Nephron (organoid): ENCODE measurements around the gene SLC13A3.

Experiments
- H3K27ac Mint-ChIP-seq, 3 experiments: 2 replicates each; pipeline ENCODE4 v1.8.0; 2020; ENCODE audit warnings: mixed read lengths in 3 of 3, mild to moderate bottlenecking in 2 of 3, moderate library complexity in 1 of 3
- H3K27me3 Mint-ChIP-seq: 2 replicates; pipeline ENCODE4 v1.8.0; 2021; ENCODE audit warnings: low read depth, mild to moderate bottlenecking, moderate library complexity, mixed read lengths
- H3K36me3 Mint-ChIP-seq: 2 replicates; pipeline ENCODE4 v1.8.0; 2020; ENCODE audit warnings: low read depth, mixed read lengths
- H3K4me1 Mint-ChIP-seq: 2 replicates; pipeline ENCODE4 v1.8.0; 2020; ENCODE audit warnings: mixed read lengths
- H3K4me3 Mint-ChIP-seq, 3 experiments: 2 replicates each; pipeline ENCODE4 v1.8.0; 2020; ENCODE audit warnings: mild to moderate bottlenecking in 3 of 3, mixed read lengths in 3 of 3, moderate library complexity in 2 of 3
- H3K9me3 Mint-ChIP-seq: 2 replicates; pipeline ENCODE4 v1.8.0; 2020; ENCODE audit warnings: mixed read lengths
- TF ChIP-seq, protein P1 (sequence below), 3 experiments: fragments of 200-600 bp; sonication (generic); IDR thresholded peaks; one replicate each; pipeline ENCODE4 v1.5.0; 2021; ENCODE audit warnings: antibody characterized with exemption in 3 of 3; ENCODE audit not compliant: unreplicated experiment in 3 of 3

The SLC13A3 gene

DNA sequence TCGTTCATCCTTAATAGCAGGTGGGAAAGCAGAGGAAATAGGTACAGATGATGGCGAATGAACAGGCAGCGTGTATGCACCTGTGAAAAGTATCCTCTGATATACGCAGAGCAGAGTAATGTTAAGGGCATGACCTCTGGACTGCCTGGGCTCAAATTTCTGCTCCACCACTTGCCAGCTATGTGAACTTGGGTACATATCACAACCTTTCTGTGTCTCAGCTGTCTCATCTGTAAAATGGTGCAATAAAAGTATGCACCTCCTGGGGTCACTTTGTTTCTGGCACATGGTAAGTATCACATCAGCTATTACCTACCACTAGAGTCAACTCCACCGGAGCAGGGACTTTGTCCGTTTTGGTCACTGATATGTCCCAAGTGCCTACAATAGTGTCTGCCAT, 103.3 kb downstream of the SLC13A3 start:
- no peaks in the 10 kb centered on the region for H3K36me3 Mint-ChIP-seq
- TF ChIP-seq, protein P1, sequence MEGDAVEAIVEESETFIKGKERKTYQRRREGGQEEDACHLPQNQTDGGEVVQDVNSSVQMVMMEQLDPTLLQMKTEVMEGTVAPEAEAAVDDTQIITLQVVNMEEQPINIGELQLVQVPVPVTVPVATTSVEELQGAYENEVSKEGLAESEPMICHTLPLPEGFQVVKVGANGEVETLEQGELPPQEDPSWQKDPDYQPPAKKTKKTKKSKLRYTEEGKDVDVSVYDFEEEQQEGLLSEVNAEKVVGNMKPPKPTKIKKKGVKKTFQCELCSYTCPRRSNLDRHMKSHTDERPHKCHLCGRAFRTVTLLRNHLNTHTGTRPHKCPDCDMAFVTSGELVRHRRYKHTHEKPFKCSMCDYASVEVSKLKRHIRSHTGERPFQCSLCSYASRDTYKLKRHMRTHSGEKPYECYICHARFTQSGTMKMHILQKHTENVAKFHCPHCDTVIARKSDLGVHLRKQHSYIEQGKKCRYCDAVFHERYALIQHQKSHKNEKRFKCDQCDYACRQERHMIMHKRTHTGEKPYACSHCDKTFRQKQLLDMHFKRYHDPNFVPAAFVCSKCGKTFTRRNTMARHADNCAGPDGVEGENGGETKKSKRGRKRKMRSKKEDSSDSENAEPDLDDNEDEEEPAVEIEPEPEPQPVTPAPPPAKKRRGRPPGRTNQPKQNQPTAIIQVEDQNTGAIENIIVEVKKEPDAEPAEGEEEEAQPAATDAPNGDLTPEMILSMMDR (IDR thresholded peaks at IDR 0.05; ENCODE audit: unreplicated experiment in 3 of 3) = no peak
- H3K4me1 Mint-ChIP-seq = no peaks in the 10 kb centered on the region
- no peak overlapping the region for H3K27ac Mint-ChIP-seq
- no peaks in the 10 kb centered on the region for H3K27me3 Mint-ChIP-seq
- no peaks in the 10 kb centered on the region for H3K9me3 Mint-ChIP-seq
- no peak overlapping the region for H3K4me3 Mint-ChIP-seq

- H3K9me3 Mint-ChIP-seq = no peaks in the 10 kb centered on the region
- no peaks in the 10 kb centered on the region for H3K4me1 Mint-ChIP-seq
- H3K4me3 Mint-ChIP-seq = no peak overlapping the region
- no peaks in the 10 kb centered on the region for H3K36me3 Mint-ChIP-seq
- peaks cover 3% of the 10 kb centered on the region for H3K27me3 Mint-ChIP-seq
- TF ChIP-seq, protein P1 (IDR thresholded peaks at IDR 0.05; ENCODE audit: unreplicated experiment in 3 of 3) = no peak
- H3K27ac Mint-ChIP-seq = no peak overlapping the region
Observed at GRCh38 chr20:46546936-46547335, 104.3 kb downstream of the SLC13A3 start.

- Mint-ChIP-seq H3K27ac (no peak overlapping the region), H3K4me3 (no peak overlapping the region), H3K27me3 (peaks cover 3% of the 10 kb centered on the region), H3K9me3 (no peaks in the 10 kb centered on the region), H3K4me1 (no peaks in the 10 kb centered on the region), H3K36me3 (no peaks in the 10 kb centered on the region)
- TF ChIP-seq, protein P1 (IDR thresholded peaks at IDR 0.05; ENCODE audit: unreplicated experiment in 3 of 3) = no peak
Observed at GRCh38 chr20:46546298-46546697, 105.0 kb downstream of the SLC13A3 start.

GRCh38 chr20:46545827-46546138, 105.5 kb downstream of the SLC13A3 start:
- Mint-ChIP-seq H3K4me1 (no peaks in the 10 kb centered on the region), H3K27me3 (peaks cover 3% of the 10 kb centered on the region), H3K9me3 (no peaks in the 10 kb centered on the region), H3K27ac (no peak overlapping the region), H3K36me3 (no peaks in the 10 kb centered on the region), H3K4me3 (no peak overlapping the region)
- TF ChIP-seq, protein P1 (IDR thresholded peaks at IDR 0.05; ENCODE audit: unreplicated experiment in 3 of 3) = no peak

- no peak overlapping the region for H3K4me3 Mint-ChIP-seq
- H3K9me3 Mint-ChIP-seq = no peaks in the 10 kb centered on the region
- H3K36me3 Mint-ChIP-seq = no peaks in the 10 kb centered on the region
- H3K27ac Mint-ChIP-seq = no peak overlapping the region
- TF ChIP-seq, protein P1 (IDR thresholded peaks at IDR 0.05; ENCODE audit: unreplicated experiment in 3 of 3) = no peak
- H3K27me3 Mint-ChIP-seq = peaks cover 3% of the 10 kb centered on the region
- H3K4me1 Mint-ChIP-seq = no peaks in the 10 kb centered on the region
Observed at GRCh38 chr20:46545077-46545826, 106.0 kb downstream of the SLC13A3 start.

DNA sequence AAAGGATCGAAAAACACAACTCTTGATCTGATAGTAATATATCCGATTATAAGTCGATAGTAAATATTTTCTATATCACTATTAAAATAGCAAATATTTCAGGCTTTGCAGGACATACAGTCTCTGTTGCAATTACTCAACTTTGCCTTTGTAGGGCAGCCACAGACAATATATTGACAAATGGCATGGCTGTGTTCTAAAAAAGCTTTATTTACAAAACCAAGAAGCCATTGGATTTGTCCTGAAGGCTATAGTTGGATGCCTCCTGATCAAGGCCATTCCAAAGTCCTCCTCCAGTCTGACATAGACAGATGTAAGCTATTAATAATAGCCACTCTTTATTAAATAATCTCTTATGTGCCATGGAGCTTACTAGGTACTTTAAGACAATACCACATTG, 106.7 kb downstream of the SLC13A3 start:
- no peaks in the 10 kb centered on the region for H3K9me3 Mint-ChIP-seq

More for the DNA sequence above, 106.7 kb downstream of the SLC13A3 start:
- TF ChIP-seq, protein P1 (IDR thresholded peaks at IDR 0.05; ENCODE audit: unreplicated experiment in 3 of 3) = peak in 1 of 3 experiments; percentile 17
- Mint-ChIP-seq H3K4me3 (no peak overlapping the region), H3K4me1 (no peaks in the 10 kb centered on the region), H3K36me3 (no peaks in the 10 kb centered on the region), H3K27ac (no peak overlapping the region), H3K27me3 (peaks cover 4% of the 10 kb centered on the region)
